GM23248 (cell line): ENCODE measurements around the gene INPP5D. TPM values are rescaled to one million over a fixed set of nuclear protein-coding genes. Genes with fewer than 3 reads are reported as not detected.

Source experiments
- DNase-seq: peaks from one replicate; pipeline ENCODE4 v3.0.0-alpha.2; 2015
- H2AFZ ChIP-seq: fragments of 200-600 bp; sonication (generic); 2 replicates; pipeline ENCODE4 v1.6.1; 2016; ENCODE audit warnings: antibody characterized with exemption
- H3F3A ChIP-seq: fragments of 200-600 bp; sonication (generic); 2 replicates; pipeline ENCODE4 v1.6.1; 2016; ENCODE audit warnings: mild to moderate bottlenecking, antibody characterized with exemption, mixed run types; ENCODE audit not compliant: insufficient read depth
- H3K27ac ChIP-seq: fragments of 200-600 bp; sonication (generic); 2 replicates; pipeline ENCODE4 v1.5.1; 2016; ENCODE audit warnings: mild to moderate bottlenecking
- H3K27me3 ChIP-seq: fragments of 200-600 bp; sonication (generic); replicated peaks from 2 replicates; pipeline ENCODE4 v1.6.1; 2016; ENCODE audit warnings: mild to moderate bottlenecking; ENCODE audit not compliant: insufficient read depth
- H3K36me3 ChIP-seq: fragments of 200-600 bp; sonication (generic); 2 replicates; pipeline ENCODE4 v1.6.1; 2016; ENCODE audit warnings: low read depth, mild to moderate bottlenecking
- H3K4me1 ChIP-seq: fragments of 200-600 bp; sonication (generic); 2 replicates; pipeline ENCODE4 v1.6.1; 2016; ENCODE audit warnings: mild to moderate bottlenecking; ENCODE audit not compliant: insufficient read depth
- H3K4me2 ChIP-seq: fragments of 200-600 bp; sonication (generic); one replicate; pipeline ENCODE4 v1.6.1; 2016; ENCODE audit warnings: mild to moderate bottlenecking; ENCODE audit not compliant: unreplicated experiment
- H3K4me3 ChIP-seq: fragments of 200-600 bp; sonication (generic); 2 replicates; pipeline ENCODE4 v1.5.1; 2016; ENCODE audit warnings: mild to moderate bottlenecking
- H3K79me2 ChIP-seq: fragments of 200-600 bp; sonication (generic); 2 replicates; pipeline ENCODE4 v1.6.1; 2016; ENCODE audit warnings: mild to moderate bottlenecking; ENCODE audit not compliant: insufficient read depth
- H3K9ac ChIP-seq: fragments of 200-600 bp; sonication (generic); 2 replicates; pipeline ENCODE4 v1.6.1; 2016; ENCODE audit warnings: mild to moderate bottlenecking
- H3K9me2 ChIP-seq: fragments of 200-600 bp; sonication (generic); 2 replicates; pipeline ENCODE4 v1.6.1; 2016; ENCODE audit warnings: mixed run types, mild to moderate bottlenecking, moderate library complexity; ENCODE audit not compliant: insufficient read depth
- H3K9me3 ChIP-seq: fragments of 200-600 bp; sonication (generic); one replicate; pipeline ENCODE4 v1.6.1; 2017; ENCODE audit warnings: low read depth
- H4K20me1 ChIP-seq: fragments of 200-600 bp; sonication (generic); 2 replicates; pipeline ENCODE4 v1.6.0; 2016; ENCODE audit not compliant: insufficient read depth
- EZH2 ChIP-seq: fragments of 200-600 bp; sonication (generic); IDR thresholded peaks from 2 replicates; pipeline ENCODE4 v1.6.1; 2018; ENCODE audit warnings: antibody characterized with exemption, mild to moderate bottlenecking; ENCODE audit not compliant: insufficient read depth, poor library complexity, severe bottlenecking
- EZH2phosphoT487 ChIP-seq: fragments of 200-600 bp; sonication (generic); IDR thresholded peaks from 2 replicates; pipeline ENCODE4 v1.6.1; 2018; ENCODE audit warnings: antibody characterized with exemption, moderate library complexity, mild to moderate bottlenecking, low read depth; ENCODE audit not compliant: insufficient read depth
- WGBS, 2 experiments: methylation state at CpG; one replicate each; pipeline ENCODE4 v1.1.6; 2015 to 2017; ENCODE audit warnings: low lambda C conversion rate in 2 of 2, low coverage in 1 of 2; ENCODE audit errors: missing lambda C conversion rate in 2 of 2; 5-methylcytosine and 5-hydroxymethylcytosine counted together
- in situ Hi-C: fragments of 300-500 bp; cut with MboI; formaldehyde crosslinking; loops from 2 replicates; pipeline ENCODE4 v1.15.0; 2020
- polyA plus RNA-seq: library from polyadenylated mRNA; unstranded; fragments of >200 nt; fragmentation: Nextera tagmentation; extraction: Ambion mirVana; gene quantifications from 2 replicates; pipeline ENCODE4 v1.2.1, GENCODE V29; 2016
- total RNA-seq: library from RNA; depleted of rRNA; stranded (reverse); fragments of >200 nt; shearing (Covaris generic); gene quantifications from 2 replicates; pipeline ENCODE4 v1.2.3, GENCODE V29; 2014

The INPP5D gene
- total and polyA plus RNA-seq, 2 experiments from 2014 or later, result 0.23 TPM; not detected in 1

DNA sequence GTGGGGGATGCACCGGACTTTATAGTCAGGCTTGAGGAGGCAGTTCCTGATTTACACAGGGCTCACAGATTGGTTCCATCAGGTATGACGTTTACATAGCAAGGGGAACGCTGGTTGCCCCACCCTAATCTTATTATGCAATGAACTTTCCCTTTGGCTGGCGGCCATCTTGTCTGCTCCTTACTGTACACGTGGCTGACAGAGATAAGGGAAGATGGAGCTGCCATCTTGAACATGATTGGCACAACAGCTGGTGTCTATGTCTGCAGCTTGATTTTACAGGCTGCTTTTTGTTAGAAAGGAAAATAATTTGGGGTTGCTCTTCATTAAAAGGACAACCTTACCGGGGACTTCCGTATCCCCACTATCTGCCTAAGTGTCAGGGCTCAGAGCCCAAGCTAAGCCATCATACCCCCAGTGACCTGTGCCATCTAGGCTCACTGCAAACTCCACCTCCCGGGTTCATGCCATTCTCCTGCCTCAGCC lies 157.8 kb downstream of the INPP5D start:
- TF ChIP-seq EZH2phosphoT487 (no peak), EZH2 (no peak)
- in situ Hi-C loops, result no loop called here
- Histone ChIP-seq H3K27ac (no peak overlapping the region), H2AFZ (no peak overlapping the region), H3K36me3 (no peaks in the 10 kb centered on the region), H4K20me1 (no peaks in the 10 kb centered on the region), H3K9me3 (no peaks in the 10 kb centered on the region), H3K4me1 (no peaks in the 10 kb centered on the region), H3K4me3 (no peak overlapping the region), H3K9ac (no peak overlapping the region), H3F3A (no peaks in the 10 kb centered on the region), H3K4me2 (no peak overlapping the region), H3K9me2 (no peaks in the 10 kb centered on the region), H3K27me3 (peaks cover 16% of the 10 kb centered on the region; the same call in 1 of the 2 replicates), H3K79me2 (no peaks in the 10 kb centered on the region)
- WGBS, 2 experiments, result 59 to 60% methylated on average over 8 of the region's 8 CpGs
- DNase-seq, result no peak

DNA sequence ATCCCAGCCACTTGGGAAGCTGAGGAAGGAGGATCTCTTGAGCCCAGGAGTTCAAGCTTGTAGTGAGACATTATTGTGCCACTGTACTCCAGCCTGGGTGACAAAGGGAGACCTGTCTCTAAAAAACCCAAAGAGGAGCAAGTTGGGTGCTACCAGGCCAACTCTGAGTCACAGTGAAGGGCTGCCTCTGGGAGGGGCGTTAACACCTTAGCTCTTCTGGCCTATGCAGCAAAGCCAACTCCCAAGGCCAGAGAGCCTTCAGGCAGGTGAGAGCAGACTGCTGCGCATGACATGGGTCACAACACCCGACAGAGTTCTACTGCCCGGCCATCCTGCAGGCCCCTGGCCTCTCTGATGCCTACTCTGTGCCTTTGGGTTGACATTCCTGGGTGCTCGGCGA lies 158.7 kb downstream of the INPP5D start:
- no peaks in the 10 kb centered on the region for H4K20me1 ChIP-seq
- no peak for DNase-seq
- no peak overlapping the region for H3K9ac ChIP-seq
- no peaks in the 10 kb centered on the region for H3K4me1 ChIP-seq
- H3K27ac ChIP-seq, result no peak overlapping the region
- H3K79me2 ChIP-seq, result no peaks in the 10 kb centered on the region
- no peak overlapping the region for H3K4me2 ChIP-seq
- WGBS, 2 experiments, result 56 to 60% methylated on average over 6 of the region's 6 CpGs
- H2AFZ ChIP-seq, result no peak overlapping the region
- no peaks in the 10 kb centered on the region for H3K36me3 ChIP-seq
- H3K27me3 ChIP-seq, result peaks cover 22% of the 10 kb centered on the region; the same call in 1 of the 2 replicates
- H3K4me3 ChIP-seq, result no peak overlapping the region
- TF ChIP-seq EZH2phosphoT487, result no peak
- H3K9me3 ChIP-seq, result no peaks in the 10 kb centered on the region
- no peaks in the 10 kb centered on the region for H3K9me2 ChIP-seq
- in situ Hi-C loops, result no loop called here
- H3F3A ChIP-seq, result no peaks in the 10 kb centered on the region

DNA sequence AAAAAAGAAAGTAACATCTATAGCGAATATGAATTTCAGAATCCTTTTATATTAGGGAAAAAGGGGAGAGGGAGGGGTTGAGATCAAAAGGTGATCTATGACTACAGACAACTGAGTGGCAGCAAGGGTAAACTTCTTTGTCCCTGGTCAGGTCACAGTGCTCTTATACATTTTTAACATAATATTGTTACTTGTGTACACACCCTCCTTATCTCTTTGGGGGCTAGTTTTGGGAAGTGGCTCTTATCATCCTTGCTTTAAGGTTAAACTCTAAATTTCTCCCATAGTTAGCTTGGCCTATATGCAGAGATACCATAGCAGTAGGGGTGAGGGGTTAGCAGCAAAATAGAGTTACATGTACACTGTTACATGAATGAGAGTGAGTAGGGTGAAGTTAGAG lies 159.7 kb downstream of the INPP5D start:
- no peaks in the 10 kb centered on the region for H3K79me2 ChIP-seq
- TF ChIP-seq EZH2 (no peak), EZH2phosphoT487 (no peak)
- no peak overlapping the region for H3K4me2 ChIP-seq
- no peaks in the 10 kb centered on the region for H3K9me3 ChIP-seq
- H3K27ac ChIP-seq, result no peak overlapping the region
- no peaks in the 10 kb centered on the region for H3K36me3 ChIP-seq
- in situ Hi-C loops, result no loop called here
- no peaks in the 10 kb centered on the region for H3K4me1 ChIP-seq
- H3K4me3 ChIP-seq, result no peak overlapping the region
- no peaks in the 10 kb centered on the region for H3K9me2 ChIP-seq
- peaks cover 25% of the 10 kb centered on the region for H3K27me3 ChIP-seq
- no peak for DNase-seq
- H4K20me1 ChIP-seq, result no peaks in the 10 kb centered on the region
- H3K9ac ChIP-seq, result no peak overlapping the region
- 38 to 41% methylated on average over 1 of the region's 1 CpG for WGBS, 2 experiments
- H2AFZ ChIP-seq, result no peak overlapping the region
- no peaks in the 10 kb centered on the region for H3F3A ChIP-seq

DNA sequence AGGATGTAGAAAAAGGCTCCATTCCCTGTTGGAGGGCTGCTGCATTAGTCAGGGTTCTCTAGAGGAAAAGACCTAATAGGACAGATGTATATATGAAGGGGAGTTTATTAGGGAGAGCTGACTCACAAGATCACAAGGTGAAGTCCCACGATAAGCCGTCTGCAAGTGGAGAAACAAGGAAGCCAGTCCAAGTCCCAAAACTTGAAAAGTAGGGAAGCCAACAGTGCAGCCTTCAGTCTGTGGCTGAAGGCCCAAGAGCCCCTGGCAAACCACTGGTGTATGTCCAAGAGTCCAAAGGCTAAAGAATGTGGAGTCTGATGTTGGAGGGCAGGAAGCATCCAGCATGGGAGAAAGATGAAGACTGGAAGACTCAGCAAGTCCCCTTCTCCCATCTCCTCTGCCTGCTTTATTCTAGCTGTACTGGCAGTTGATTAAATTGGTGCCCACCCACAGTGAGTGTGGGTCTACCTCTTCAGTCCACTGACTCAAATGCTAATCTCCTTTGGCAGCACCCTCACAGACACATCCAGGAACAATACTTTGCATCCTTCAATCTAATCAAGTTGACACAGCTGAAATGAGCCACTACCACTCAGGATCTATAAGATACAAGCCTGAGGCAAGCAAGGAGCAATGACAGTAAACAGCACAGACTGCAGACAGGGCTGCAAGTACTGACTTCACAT lies 161.4 kb downstream of the INPP5D start:
- Histone ChIP-seq H3K9me3 (no peaks in the 10 kb centered on the region), H3K27me3 (peaks cover 33% of the 10 kb centered on the region), H3K9ac (no peak overlapping the region), H3K4me2 (no peak overlapping the region), H2AFZ (no peak overlapping the region), H3K27ac (no peak overlapping the region), H3K79me2 (no peaks in the 10 kb centered on the region), H3F3A (no peaks in the 10 kb centered on the region), H3K9me2 (no peaks in the 10 kb centered on the region), H3K36me3 (no peaks in the 10 kb centered on the region), H3K4me3 (no peak overlapping the region), H3K4me1 (no peaks in the 10 kb centered on the region), H4K20me1 (no peaks in the 10 kb centered on the region)
- 26 to 34% methylated on average over 2 of the region's 2 CpGs for WGBS, 2 experiments
- DNase-seq, result no peak
- in situ Hi-C loops, result no loop called here
- no peak for TF ChIP-seq EZH2phosphoT487
- no peak for TF ChIP-seq EZH2
